KG1 (cell line): ENCODE data around the gene DIO1.
A peak's percentile ranks its signal among the peaks of the same experiment; 100 is the strongest.

Experiments
- DNase-seq: peaks from one replicate; lab custom pipeline; 2025; lab: John Stamatoyannopoulos, UW

The DIO1 gene

GRCh38 chr1:53942127-53942957, 48.4 kb downstream of the DIO1 start:
- DNase-seq: no peak

- DNase-seq: no peak
Measured at GRCh38 chr1:53943090-53943489, 49.1 kb downstream of the DIO1 start.

GRCh38 chr1:53943490-53944043, 49.6 kb downstream of the DIO1 start:
- no peak for DNase-seq

GRCh38 chr1:53944469-53945182, 50.6 kb downstream of the DIO1 start:
- DNase-seq: no peak

- DNase-seq: no peak
Measured at GRCh38 chr1:53945183-53945432, 51.1 kb downstream of the DIO1 start.

GRCh38 chr1:53945433-53946251, 51.7 kb downstream of the DIO1 start, which contains the start of gene IFT25:
Gene IFT25 (minus strand): TSS chr1:53945699. CDS start chr1:53940082, 5,617 bp downstream.
- DNase-seq: peak; percentile 99

- DNase-seq: peak; percentile 87
Measured at GRCh38 chr1:53946252-53947171, 52.5 kb downstream of the DIO1 start, which contains the start of gene LRRC42. Gene LRRC42 (plus strand): TSS chr1:53946350. CDS start chr1:53952000, 5,650 bp downstream.

- DNase-seq: peak; percentile 2
Measured at GRCh38 chr1:53947172-53947907, 53.4 kb downstream of the DIO1 start.

GRCh38 chr1:53948291-53948690, 54.3 kb downstream of the DIO1 start:
- DNase-seq: no peak

GRCh38 chr1:53949023-53949990, 55.3 kb downstream of the DIO1 start:
- DNase-seq: peak; percentile 4

- DNase-seq: no peak
Measured at GRCh38 chr1:53951697-53952096, 57.7 kb downstream of the DIO1 start.

GRCh38 chr1:53954128-53954527, 60.1 kb downstream of the DIO1 start:
- no peak for DNase-seq

- no peak for DNase-seq
Measured at GRCh38 chr1:53956308-53957168, 62.6 kb downstream of the DIO1 start.

- DNase-seq: no peak
Measured at GRCh38 chr1:53957194-53957818, 63.3 kb downstream of the DIO1 start.

- peak; percentile 25 for DNase-seq
Measured at GRCh38 chr1:53959664-53960250, 65.8 kb downstream of the DIO1 start.
